Colonic mucosa (tissue), 4 donors: ENCODE data around the gene ASB3. TPM values are rescaled to one million over a fixed set of nuclear protein-coding genes. Genes with fewer than 3 reads are reported as not detected.

Experiments
- DNase-seq: peaks from one replicate; pipeline ENCODE4 v3.0.0-alpha.2; 2020
- H3K27ac ChIP-seq: fragments of 200-600 bp; one replicate; pipeline ENCODE4 v1.8.0; 2021
- H3K27me3 ChIP-seq: fragments of 200-600 bp; one replicate; pipeline ENCODE4 v1.8.0; 2021
- H3K36me3 ChIP-seq: fragments of 200-600 bp; one replicate; pipeline ENCODE4 v1.8.0; 2021
- H3K4me1 ChIP-seq: fragments of 200-600 bp; one replicate; pipeline ENCODE4 v1.8.0; 2021; ENCODE audit warnings: mild to moderate bottlenecking
- H3K4me3 ChIP-seq: fragments of 200-600 bp; one replicate; pipeline ENCODE4 v1.8.0; 2021
- H3K9ac ChIP-seq, 2 donors: one replicate each; pipeline ENCODE4 v1.7.0; 2013; ENCODE audit warnings: control low read depth in 2 of 2, low read depth in 2 of 2, low read length in 2 of 2
- H3K9me3 ChIP-seq: fragments of 200-600 bp; one replicate; pipeline ENCODE4 v1.8.0; 2021
- CTCF ChIP-seq: fragments of 200-600 bp; IDR thresholded peaks from one replicate; pipeline ENCODE4 v1.8.0; 2022; ENCODE audit warnings: antibody characterized with exemption, mild to moderate bottlenecking
- intact Hi-C: fragments of 100-400 bp; cut with DNase I; formaldehyde crosslinking; loops from one replicate; pipeline ENCODE4 v1.14.1; 2022
- total RNA-seq, 2 donors: library from RNA; stranded (reverse); fragmentation: NEBNext Ultra II Directional in 1 of 2; extraction: Animal tissue kit (Norgen Biotek cat#: 25700) in 1 of 2; gene quantifications; one replicate each; pipeline ENCODE4 v1.2.1, GENCODE V29; 2021
- donor health status: healthy.
- donor health status: DM: no; HTN: no; CAD: no.
- donor health status: DM: no; HTN: no; CAD: no.

The ASB3 gene
- total RNA-seq, 2 donors from 2014 or later, result 9.9 to 12.3 TPM

- no peak overlapping the region for H3K9ac ChIP-seq
- peak; percentile 20 for DNase-seq
- H3K4me1 ChIP-seq, result no peaks in the 10 kb centered on the region
- no peaks in the 10 kb centered on the region for H3K27me3 ChIP-seq
- TF ChIP-seq CTCF, result no peak
- H3K36me3 ChIP-seq, result no peaks in the 10 kb centered on the region
- intact Hi-C loops, result no loop called here
- no peaks in the 10 kb centered on the region for H3K9me3 ChIP-seq
- H3K27ac ChIP-seq, result peak overlapping the region; percentile 1
- H3K4me3 ChIP-seq, result no peak overlapping the region
Observed at GRCh38 chr2:53820048-53820447, 33.3 kb upstream of the ASB3 start.

- no peaks in the 10 kb centered on the region for H3K9me3 ChIP-seq
- no peaks in the 10 kb centered on the region for H3K27me3 ChIP-seq
- no peak overlapping the region for H3K9ac ChIP-seq
- H3K27ac ChIP-seq, result peak overlapping the region; percentile 1
- DNase-seq, result no peak
- no peaks in the 10 kb centered on the region for H3K4me1 ChIP-seq
- intact Hi-C loops, result no loop called here
- H3K36me3 ChIP-seq, result no peaks in the 10 kb centered on the region
- no peak overlapping the region for H3K4me3 ChIP-seq
- TF ChIP-seq CTCF, result no peak
Observed at GRCh38 chr2:53819634-53820033, 32.9 kb upstream of the ASB3 start.

GRCh38 chr2:53818854-53819435, 32.2 kb upstream of the ASB3 start:
- Histone ChIP-seq H3K4me1 (no peaks in the 10 kb centered on the region), H3K27me3 (no peaks in the 10 kb centered on the region), H3K4me3 (no peak overlapping the region), H3K27ac (no peak overlapping the region), H3K9me3 (no peaks in the 10 kb centered on the region), H3K36me3 (no peaks in the 10 kb centered on the region), H3K9ac (no peak overlapping the region)
- no peak for DNase-seq
- no peak for TF ChIP-seq CTCF
- intact Hi-C loops, result no loop called here

- intact Hi-C loops, result no loop called here
- Histone ChIP-seq H3K27ac (no peak overlapping the region), H3K36me3 (peaks cover 4% of the 10 kb centered on the region)
Observed at GRCh38 chr2:53813151-53813550, 26.4 kb upstream of the ASB3 start.

GRCh38 chr2:53811601-53812000, 24.8 kb upstream of the ASB3 start:
- Histone ChIP-seq H3K27me3 (no peaks in the 10 kb centered on the region), H3K27ac (no peak overlapping the region), H3K36me3 (peaks cover 4% of the 10 kb centered on the region), H3K9ac (no peak overlapping the region), H3K9me3 (no peaks in the 10 kb centered on the region), H3K4me1 (no peaks in the 10 kb centered on the region), H3K4me3 (no peak overlapping the region)
- DNase-seq, result no peak
- intact Hi-C loops, result no loop called here
- TF ChIP-seq CTCF, result no peak

More at GRCh38 chr2:53813151-53813550, 26.4 kb upstream of the ASB3 start:
- DNase-seq, result no peak
- Histone ChIP-seq H3K4me3 (no peak overlapping the region), H3K9ac (no peak overlapping the region), H3K27me3 (no peaks in the 10 kb centered on the region), H3K9me3 (no peaks in the 10 kb centered on the region), H3K4me1 (no peaks in the 10 kb centered on the region)
- TF ChIP-seq CTCF, result no peak
